Heart left ventricle (tissue), 16 donors: Measurements from ENCODE around the gene TCHP. TPM values are rescaled to one million over a fixed set of nuclear protein-coding genes. Genes with fewer than 3 reads are reported as not detected.

ENCODE experiments used
- ATAC-seq, 4 donors: fragments of 200-7000 bp; cut with Tn5 transposase; one replicate each; pipeline ENCODE4 v1.9.1; 2020 to 2022; ENCODE audit warnings: moderate library complexity in 4 of 4, mild to moderate bottlenecking in 3 of 4, moderate number of reproducible peaks in 1 of 4
- DNase-seq, 5 donors: peaks; one replicate each; pipeline ENCODE4 v3.0.0-alpha.2; 2020
- H3K27ac ChIP-seq, 12 donors: fragments of 200-600 bp; sonication (generic) in 4 of 12; one replicate each; pipeline versions ENCODE4 v1.5.0 to v1.8.0; 2016 to 2022; ENCODE audit warnings: mild to moderate bottlenecking in 2 of 12
- H3K27me3 ChIP-seq, 9 donors: fragments of 200-600 bp; sonication (generic) in 2 of 9; one replicate each; pipeline versions ENCODE4 v1.5.1 to v1.8.0; 2016 to 2022; ENCODE audit warnings: mild to moderate bottlenecking in 3 of 9
- H3K36me3 ChIP-seq, 9 donors: fragments of 200-600 bp; sonication (generic) in 2 of 9; one replicate each; pipeline versions ENCODE4 v1.5.0 to v1.8.0; 2018 to 2022; ENCODE audit warnings: mild to moderate bottlenecking in 2 of 9
- H3K4me1 ChIP-seq, 12 donors: fragments of 200-600 bp; sonication (generic) in 4 of 12; one replicate each; pipeline versions ENCODE4 v1.5.0 to v1.8.0; 2016 to 2022; ENCODE audit warnings: mild to moderate bottlenecking in 3 of 12
- H3K4me3 ChIP-seq, 12 donors: fragments of 200-600 bp; sonication (generic) in 4 of 12; one replicate each; pipeline versions ENCODE4 v1.5.0 to v1.8.0; 2017 to 2022; ENCODE audit warnings: mild to moderate bottlenecking in 9 of 12, moderate library complexity in 4 of 12
- H3K9me3 ChIP-seq, 12 donors: fragments of 200-600 bp; sonication (generic) in 4 of 12; one replicate each; pipeline versions ENCODE4 v1.5.0 to v1.8.0; 2016 to 2022; ENCODE audit warnings: mild to moderate bottlenecking in 1 of 12
- POLR2A ChIP-seq, 2 donors: fragments of 450-650 bp; IDR thresholded peaks; one replicate each; pipeline ENCODE4 v1.6.1; 2017; ENCODE audit warnings: antibody characterized with exemption in 2 of 2, mild to moderate bottlenecking in 2 of 2, moderate library complexity in 2 of 2
- WGBS, 4 donors: extraction: QIAGEN DNeasy Blood & Tissue Kit in 2 of 4; methylation state at CpG; one replicate each; pipeline versions ENCODE4 v1.1.5 to v1.1.7; 2013 to 2018; 5-methylcytosine and 5-hydroxymethylcytosine counted together
- intact Hi-C, 10 donors: fragments of 100-400 bp; cut with DNase I; formaldehyde crosslinking; loops; one replicate each; pipeline versions ENCODE4 v1.11.1 to v1.14.2; 2022
- polyA plus RNA-seq, 2 donors: library from polyadenylated mRNA; stranded (reverse); fragments of 200-250 nt; gene quantifications; one replicate each; pipeline ENCODE4 v1.2.3, GENCODE V29; 2013
- total RNA-seq, 9 donors: library from RNA; depleted of rRNA in 2 of 9; stranded (reverse); fragments of >200 nt in 2 of 9; fragmentation: NEBNext Ultra II Directional in 3 of 9; extraction: Animal tissue kit (Norgen Biotek cat#: 25700) in 3 of 9; gene quantifications; one replicate each; pipeline versions ENCODE4 v1.1.0 to v1.2.4, GENCODE V29; 2016 to 2023
- TF ChIP-seq, protein P1 (sequence below), 12 donors: fragments of 200-600 bp; sonication (generic) in 4 of 12; IDR thresholded peaks; one replicate each; pipeline versions ENCODE4 v1.5.0 to v1.8.0; 2018 to 2022; ENCODE audit warnings: antibody characterized with exemption in 12 of 12, mild to moderate bottlenecking in 5 of 12
- donor health status: ischemic (EF 13 %, LVEDD 7.1; RV severe dilation, severe dysfunction).
- donor health status: healthy with polysubstance abuse.
- donor health status: DM: no; HTN: yes; CAD: no.
- donor health status: DM: no; HTN: no; CAD: no.
- donor health status: ischemic (EF 25% LVEDD 6.9; RV normal size, moderate dysfunction).
- donor health status: ischemic (EF 25% LVEDD 5.7; RV mildly dilated, moderate dysfunction).
- donor health status: healthy.
- donor health status: DM: yes; HTN: yes; CAD: no.
- donor health status: ischemic (EF 35%, LVEDD 5.7; RV mildly dilated, moderate dysfunction).
- donor health status: nonischemic (EF 11% LVEDD 7.7; RV severe dilation, severe dysfunction).
- donor health status: DM: yes; HTN: yes; CAD: no.
- donor health status: PGD.
- donor health status: ischemic (EF 29% LVEDD 5.4; RV normal size, mild dysfunction).
- donor health status: nonischemic (EF 23%, LVEDD 6.1; RV moderate dilation, normal function).

The TCHP gene
- total and polyA plus RNA-seq, 11 donors = 7.4 to 11.7 (median 10.1) TPM

DNA sequence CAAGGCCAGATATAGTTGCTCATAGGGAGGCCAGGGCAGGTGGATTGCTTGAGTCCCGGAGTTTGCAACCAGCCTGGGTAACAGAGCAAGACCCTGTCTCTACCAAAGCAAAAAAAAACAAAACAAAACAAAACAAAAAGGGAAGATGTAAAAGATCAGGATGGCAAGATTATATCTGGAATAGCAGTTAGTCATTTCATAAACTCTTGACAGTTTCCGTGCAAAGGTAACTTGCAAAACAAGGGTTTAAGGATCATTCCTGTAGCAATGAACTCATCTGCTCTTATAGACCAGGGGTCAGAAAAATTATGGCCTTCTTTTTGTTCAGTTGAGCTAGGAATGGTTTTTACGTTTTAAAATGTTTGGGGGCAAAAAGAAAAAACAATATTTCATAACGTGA, 66.5 kb downstream of the TCHP start:
- Histone ChIP-seq H3K27me3 (no peaks in the 10 kb centered on the region), H3K4me1 (peaks cover 0 to 28% (median 8%) of the 10 kb centered on the region in 12 donors), H3K9me3 (no peaks in the 10 kb centered on the region), H3K4me3 (no peak overlapping the region), H3K27ac (no peak overlapping the region), H3K36me3 (peaks cover 0 to 98% (median 90%) of the 10 kb centered on the region in 9 donors)
- no peak for DNase-seq
- no peak for TF ChIP-seq POLR2A (IDR thresholded peaks at IDR 0.05)
- TF ChIP-seq, protein P1, sequence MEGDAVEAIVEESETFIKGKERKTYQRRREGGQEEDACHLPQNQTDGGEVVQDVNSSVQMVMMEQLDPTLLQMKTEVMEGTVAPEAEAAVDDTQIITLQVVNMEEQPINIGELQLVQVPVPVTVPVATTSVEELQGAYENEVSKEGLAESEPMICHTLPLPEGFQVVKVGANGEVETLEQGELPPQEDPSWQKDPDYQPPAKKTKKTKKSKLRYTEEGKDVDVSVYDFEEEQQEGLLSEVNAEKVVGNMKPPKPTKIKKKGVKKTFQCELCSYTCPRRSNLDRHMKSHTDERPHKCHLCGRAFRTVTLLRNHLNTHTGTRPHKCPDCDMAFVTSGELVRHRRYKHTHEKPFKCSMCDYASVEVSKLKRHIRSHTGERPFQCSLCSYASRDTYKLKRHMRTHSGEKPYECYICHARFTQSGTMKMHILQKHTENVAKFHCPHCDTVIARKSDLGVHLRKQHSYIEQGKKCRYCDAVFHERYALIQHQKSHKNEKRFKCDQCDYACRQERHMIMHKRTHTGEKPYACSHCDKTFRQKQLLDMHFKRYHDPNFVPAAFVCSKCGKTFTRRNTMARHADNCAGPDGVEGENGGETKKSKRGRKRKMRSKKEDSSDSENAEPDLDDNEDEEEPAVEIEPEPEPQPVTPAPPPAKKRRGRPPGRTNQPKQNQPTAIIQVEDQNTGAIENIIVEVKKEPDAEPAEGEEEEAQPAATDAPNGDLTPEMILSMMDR (IDR thresholded peaks at IDR 0.05) = no peak
- intact Hi-C loops = no loop called here
- ATAC-seq = no peak
- WGBS, 4 donors = 92 to 97% (median 94%) methylated on average over 4 of the region's 4 CpGs

- 70 to 85% (median 82%) methylated on average over 8 of the region's 8 CpGs for WGBS, 4 donors
- no peak for ATAC-seq
- TF ChIP-seq, protein P1 (IDR thresholded peaks at IDR 0.05) = no peak
- TF ChIP-seq POLR2A (IDR thresholded peaks at IDR 0.05) = no peak
- DNase-seq = no peak
- Histone ChIP-seq H3K27me3 (no peaks in the 10 kb centered on the region), H3K4me1 (peaks cover 0 to 23% (median 8%) of the 10 kb centered on the region in 12 donors), H3K36me3 (peaks cover 0 to 98% (median 92%) of the 10 kb centered on the region in 9 donors), H3K9me3 (no peaks in the 10 kb centered on the region), H3K27ac (peak overlapping the region in 1 of 12 donors; percentile 70), H3K4me3 (no peak overlapping the region)
- intact Hi-C loops = no loop called here
These were observed 67.4 kb downstream of the TCHP start for GRCh38 chr12:109967383-109968031.

Other genes with a start within 250 kb of the TCHP start
- gene FAM222A, start 186.4 kb upstream of the TCHP start, total RNA-seq = 10 to 100 TPM in 6 of 9 donors, 1 to 10 TPM in 3; 3.5 to 45.8 (median 11.2) TPM
- gene FAM222A, start 186.4 kb upstream of the TCHP start, polyA plus RNA-seq = 1 to 10 TPM; 4.1 to 9.4 TPM
- gene TRPV4, start 66.9 kb upstream of the TCHP start, total RNA-seq = 1 to 10 TPM in 2 of 9 donors, under 1 TPM in 6, not detected in 1; 0.17 to 3.9 (median 0.32) TPM
- under 1 TPM; 0.19 TPM for gene TRPV4, start 66.9 kb upstream of the TCHP start, polyA plus RNA-seq
- 10 to 100 TPM; 18.0 to 68.6 (median 25.1) TPM for gene GLTP, start 19.7 kb upstream of the TCHP start, total RNA-seq
- 10 to 100 TPM; 16.9 to 28.1 TPM for gene GLTP, start 19.7 kb upstream of the TCHP start, polyA plus RNA-seq
- gene GIT2, start 96.1 kb downstream of the TCHP start, total RNA-seq = 10 to 100 TPM; 28.5 to 56.7 (median 41.7) TPM
- gene GIT2, start 96.1 kb downstream of the TCHP start, polyA plus RNA-seq = 10 to 100 TPM; 17.4 to 33.9 TPM
- gene ANKRD13A, start 99.2 kb downstream of the TCHP start, total RNA-seq = 10 to 100 TPM; 16.0 to 80.6 (median 24.4) TPM
- 10 to 100 TPM in 1 of 2 donors, 1 to 10 TPM in 1; 8.4 to 47.4 TPM for gene ANKRD13A, start 99.2 kb downstream of the TCHP start, polyA plus RNA-seq
- gene C12orf76, start 148.2 kb downstream of the TCHP start, total RNA-seq = 10 to 100 TPM in 1 of 9 donors, 1 to 10 TPM in 8; 3.5 to 13.3 (median 4.7) TPM
- gene C12orf76, start 148.2 kb downstream of the TCHP start, polyA plus RNA-seq = 1 to 10 TPM; 4.1 to 7.5 TPM
- gene IFT81, start 224.1 kb downstream of the TCHP start, total RNA-seq = 1 to 10 TPM; 6.1 to 9.8 (median 8.9) TPM
- 1 to 10 TPM; 4.3 to 6.7 TPM for gene IFT81, start 224.1 kb downstream of the TCHP start, polyA plus RNA-seq